NCI-H128 (cell line): Measurements from ENCODE around the gene ANKLE2.
"Not testable (repeated sequence)": the region's sequence is repeated elsewhere in the genome, so short reads cannot be mapped to it uniquely, and the experiment has no call there.

Experiments used
- DNase-seq: peaks from one replicate; lab custom pipeline; 2025; ENCODE audit not compliant: unreplicated experiment; lab: John Stamatoyannopoulos, UW

ANKLE2 gene

DNA sequence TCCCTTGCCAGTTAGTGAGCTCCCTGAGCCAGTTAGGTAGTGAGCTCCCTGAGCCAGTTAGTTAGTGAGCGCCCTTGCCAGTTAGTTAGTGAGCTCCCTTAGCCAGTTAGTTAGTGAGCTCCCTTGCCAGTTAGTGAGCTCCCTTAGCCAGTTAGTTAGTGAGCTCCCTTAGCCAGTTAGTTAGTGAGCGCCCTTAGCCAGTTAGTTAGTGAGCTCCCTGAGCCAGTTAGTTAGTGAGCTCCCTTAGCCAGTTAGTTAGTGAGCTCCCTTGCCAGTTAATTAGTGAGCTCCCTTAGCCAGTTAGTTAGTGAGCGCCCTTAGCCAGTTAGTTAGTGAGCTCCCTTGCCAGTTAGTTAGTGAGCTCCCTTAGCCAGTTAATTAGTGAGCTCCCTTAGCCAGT lies 69.6 kb downstream of the ANKLE2 start:
- not testable (repeated sequence) for DNase-seq

DNA sequence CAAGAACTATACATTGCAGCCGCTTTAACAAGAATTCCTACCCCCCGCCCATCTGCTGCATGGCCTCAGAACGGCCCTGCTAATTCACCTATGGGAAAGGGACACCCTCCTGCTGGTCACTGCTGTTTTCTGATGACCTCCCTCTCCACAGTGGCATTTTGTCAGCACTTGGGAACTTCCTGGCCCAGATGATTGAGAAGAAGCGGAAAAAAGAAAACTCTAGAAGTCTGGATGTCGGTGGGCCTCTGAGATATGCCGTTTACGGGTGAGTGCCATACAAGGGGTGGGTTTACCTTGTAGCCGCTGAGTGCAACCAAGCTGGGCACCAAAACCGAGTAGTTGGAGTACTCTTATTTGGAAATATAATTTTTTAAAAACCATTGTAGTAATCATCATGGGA lies 71.5 kb downstream of the ANKLE2 start:
- no peak for DNase-seq

DNA sequence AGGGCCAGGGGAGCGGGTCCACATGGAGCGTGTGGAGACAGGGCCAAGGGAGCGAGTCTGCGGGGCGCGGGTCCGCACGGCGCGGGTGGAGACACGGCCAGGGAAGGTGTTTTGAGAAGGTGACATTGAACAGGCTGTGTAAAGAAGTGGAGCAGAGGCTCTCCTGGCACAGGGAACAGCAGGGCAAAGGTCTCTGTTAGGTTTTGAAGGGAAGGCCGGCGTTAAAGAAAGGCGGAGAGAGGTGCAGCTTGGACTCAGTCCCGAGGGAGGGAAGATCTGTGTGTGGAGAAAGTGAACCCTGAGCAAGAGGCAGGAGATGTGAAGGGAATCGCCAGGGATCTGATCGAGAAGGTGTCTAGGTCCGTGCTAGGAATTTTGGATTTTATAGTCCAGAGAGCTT lies 72.4 kb downstream of the ANKLE2 start:
- no peak for DNase-seq

DNA sequence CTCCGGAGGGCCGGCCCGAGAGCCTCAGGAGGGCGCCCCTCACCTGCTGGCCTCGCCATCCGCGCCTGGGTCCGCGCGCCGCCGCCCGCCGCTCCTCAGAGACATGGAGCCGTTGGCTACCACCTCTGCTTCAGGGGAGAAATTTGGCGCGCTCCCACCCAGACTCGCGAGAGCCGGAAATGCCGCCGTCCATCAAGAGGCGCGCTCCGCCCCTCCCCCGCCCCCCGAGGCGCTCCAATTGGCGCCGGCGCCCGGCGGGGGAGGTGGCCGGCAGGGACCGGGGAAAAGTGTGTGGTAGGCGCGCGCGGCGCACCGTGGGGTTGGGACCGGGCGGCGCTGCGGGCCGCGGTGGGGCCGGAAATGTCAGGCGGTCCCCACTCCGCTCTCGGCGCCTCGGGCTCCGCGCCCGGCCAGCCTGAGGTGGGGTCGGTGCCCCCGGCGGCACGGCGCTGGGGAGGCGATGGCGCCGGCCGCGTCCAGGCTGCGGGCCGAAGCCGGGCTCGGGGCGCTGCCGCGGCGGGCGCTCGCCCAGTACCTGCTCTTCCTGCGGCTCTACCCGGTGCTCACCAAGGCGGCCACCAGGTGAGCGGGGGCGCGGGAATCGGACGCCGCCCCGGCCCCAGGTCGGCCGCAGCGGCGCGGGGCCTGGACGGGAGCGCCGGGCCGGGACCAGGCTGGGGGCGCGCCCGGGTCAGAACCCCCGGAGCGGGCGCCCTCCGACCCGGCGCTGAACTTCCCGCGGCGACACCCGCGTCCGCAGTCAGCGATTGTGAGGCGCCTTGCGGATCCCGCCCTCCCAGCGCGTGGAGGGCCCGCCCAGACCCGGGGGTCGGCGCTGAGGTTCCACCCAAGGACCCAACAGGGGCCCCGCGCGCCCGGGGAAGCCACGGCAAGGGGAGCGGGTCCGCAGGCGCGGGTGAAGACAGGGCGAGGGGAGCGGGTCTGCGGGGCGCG lies 74.1 kb downstream of the ANKLE2 start, which contains the start of the genes POLE and PXMP2:
Gene POLE (minus strand): TSS at position 132 of the 954 bp plus-strand sequence. CDS start 27 bp downstream, at position 105.
Gene PXMP2 (plus strand): TSS at position 377 of the 954 bp plus-strand sequence. CDS start 84 bp downstream, at position 461.
- peak; percentile 88 for DNase-seq

DNA sequence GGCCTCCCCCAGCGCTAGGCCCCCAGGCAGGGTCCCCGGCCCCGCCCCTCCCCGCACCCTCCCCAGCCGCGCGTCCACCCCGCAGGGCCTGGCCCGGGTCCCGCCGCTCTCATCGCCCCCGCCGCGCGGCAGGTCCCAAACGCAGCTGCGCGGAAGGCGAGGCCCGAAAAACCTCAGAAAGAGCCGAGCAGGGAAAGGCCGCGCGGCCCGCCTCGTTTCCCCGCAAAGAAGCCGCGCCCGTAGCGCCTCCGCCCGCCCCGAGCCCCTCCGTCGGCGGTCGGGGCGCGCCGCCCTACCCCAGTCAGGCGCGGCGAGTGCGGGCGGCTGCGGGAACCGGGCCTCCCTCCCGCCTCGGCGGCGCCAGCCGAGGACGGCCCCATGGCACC lies 74.8 kb downstream of the ANKLE2 start:
- DNase-seq, result no peak

DNA sequence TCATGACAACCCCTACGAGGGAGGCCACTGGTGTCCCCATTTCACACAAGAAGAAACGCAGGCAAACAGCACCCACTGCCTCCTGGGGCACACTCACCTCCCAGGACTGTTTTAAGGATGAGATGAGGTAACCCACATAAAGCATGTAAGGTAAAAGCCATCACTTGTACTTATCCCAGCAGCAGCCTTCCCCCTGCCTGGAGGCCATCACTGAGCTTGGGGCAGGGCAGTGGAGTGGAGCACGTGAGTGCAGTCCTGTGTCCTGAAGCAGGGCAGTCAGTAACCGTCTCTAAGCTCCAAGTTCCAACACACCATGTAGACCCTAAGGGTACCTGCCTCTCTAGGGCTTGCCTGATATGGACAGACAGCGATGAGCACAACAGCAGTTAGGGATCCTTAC lies 76.2 kb downstream of the ANKLE2 start:
- DNase-seq, result no peak

DNA sequence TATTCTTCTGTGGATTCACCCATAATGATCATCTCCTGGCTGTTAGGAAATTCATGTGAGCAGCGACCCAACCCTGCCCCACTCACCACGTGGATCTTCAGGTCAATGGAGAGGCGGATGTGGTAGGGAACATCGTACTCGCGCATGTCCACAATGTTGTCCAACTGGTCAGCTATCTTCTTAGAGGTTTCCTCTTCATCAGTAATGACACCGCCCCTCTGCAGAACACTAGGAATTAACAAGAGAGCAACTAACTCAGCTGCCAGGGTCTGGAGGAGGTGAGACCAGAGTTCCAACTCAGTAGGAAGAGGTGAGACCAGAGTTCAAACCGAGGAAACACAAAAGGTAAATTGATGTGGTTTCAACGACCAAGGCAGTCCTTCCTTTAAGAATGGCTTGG lies 84.1 kb downstream of the ANKLE2 start:
- DNase-seq, result no peak

DNA sequence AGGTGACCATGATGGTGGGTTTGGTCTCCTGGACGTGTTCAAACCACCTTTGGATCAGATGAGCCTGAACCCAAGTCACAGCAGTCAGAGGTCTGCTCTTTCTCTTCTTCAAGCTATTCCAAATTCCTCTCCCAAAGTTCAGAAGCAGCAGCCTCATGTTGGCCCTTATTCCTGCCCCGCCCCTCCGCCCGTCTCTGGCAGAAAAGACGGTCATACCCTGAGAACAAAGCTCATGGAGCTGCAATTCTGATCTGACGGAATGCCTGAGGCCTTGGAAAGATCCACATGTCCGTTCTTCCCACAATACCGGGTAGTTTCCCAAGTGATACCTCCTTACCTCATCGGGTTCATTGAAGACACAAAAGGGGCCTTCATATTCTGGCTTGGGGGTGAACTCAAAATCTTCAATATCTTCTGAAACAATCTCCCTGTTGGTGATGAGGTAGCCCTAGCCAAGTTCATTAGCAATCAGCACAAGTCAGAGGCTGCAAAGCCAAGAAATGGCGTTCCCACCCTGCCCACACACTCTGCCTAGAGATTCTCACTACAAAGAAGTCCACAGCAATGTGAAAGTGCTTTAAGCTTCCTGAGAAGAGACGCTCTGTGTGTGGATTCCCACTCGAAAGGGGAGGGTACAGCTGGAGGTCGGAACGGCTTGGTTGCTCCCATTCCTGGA lies 85.7 kb downstream of the ANKLE2 start:
- no peak for DNase-seq
